B cell (primary cell): ENCODE measurements around the gene PPP1R14D. TPM values are rescaled to one million over a fixed set of nuclear protein-coding genes. Genes with fewer than 3 reads are reported as not detected.

Source experiments
- ATAC-seq: fragments of 200-7000 bp; cut with Tn5 transposase; one replicate; pipeline ENCODE4 v1.10.0; 2021; ENCODE audit warnings: low read depth, mild to moderate bottlenecking, moderate number of reproducible peaks, moderate library complexity
- CTCF ChIA-PET: fragments of 350-600 bp; sonication (Branson Sonifier 250); formaldehyde crosslinking; loops from one replicate; lab custom pipeline; 2021; ENCODE audit warnings: antibody characterized with exemption, inconsistent platforms; lab: Charles Lee
- POLR2A ChIA-PET: fragments of 350-600 bp; sonication (Branson Sonifier 250); formaldehyde crosslinking; loops from one replicate; lab custom pipeline; 2021; ENCODE audit warnings: antibody characterized with exemption; lab: Charles Lee
- DNase-seq: peaks from one replicate; pipeline ENCODE4 v3.0.0; 2013
- H2AFZ ChIP-seq: 2 replicates; pipeline ENCODE4 v1.6.1; 2012; ENCODE audit warnings: mild to moderate bottlenecking, low read depth, low read length; ENCODE audit not compliant: insufficient read depth, poor library complexity, severe bottlenecking
- H3K27ac ChIP-seq, 2 donors: 1 replicate in 1 of 2; 2 replicates in 1 of 2; pipeline ENCODE4 v1.5.1; 2012 to 2013; ENCODE audit warnings: low read length in 2 of 2, mild to moderate bottlenecking in 2 of 2, moderate library complexity in 1 of 2
- H3K27me3 ChIP-seq, 4 experiments: fragments of 200-600 bp in 1 of 4; sonication (generic) in 1 of 4; replicated peaks in 1 of 4; 1 replicate in 2 of 4; 2 replicates in 2 of 4; pipeline versions ENCODE4 v1.6.1 to v1.7.0; 2013 to 2016; ENCODE audit warnings: low read length in 3 of 4, mild to moderate bottlenecking in 2 of 4, mixed read lengths in 1 of 4, moderate library complexity in 1 of 4; ENCODE audit not compliant: insufficient read depth in 4 of 4, control insufficient read depth in 3 of 4; ENCODE audit errors: control extremely low read depth in 1 of 4
- H3K36me3 ChIP-seq, 2 experiments: replicated peaks in 1 of 2; 1 replicate in 1 of 2; 2 replicates in 1 of 2; pipeline versions ENCODE4 v1.6.1 to v1.7.1; 2013; ENCODE audit warnings: low read length in 1 of 2; ENCODE audit not compliant: insufficient read depth in 2 of 2, control insufficient read depth in 1 of 2; ENCODE audit errors: control extremely low read depth in 1 of 2, extremely low read depth in 1 of 2
- H3K4me1 ChIP-seq, 2 donors: fragments of 200-600 bp in 1 of 2; sonication (generic) in 1 of 2; 1 replicate in 1 of 2; 2 replicates in 1 of 2; pipeline versions ENCODE4 v1.5.1 to v1.6.1; 2013 to 2017; ENCODE audit warnings: low read length in 2 of 2; ENCODE audit not compliant: control insufficient read depth in 2 of 2, insufficient read depth in 2 of 2
- H3K4me2 ChIP-seq: replicated peaks from 2 replicates; pipeline ENCODE3; 2012; ENCODE audit warnings: mild to moderate bottlenecking, low read depth, low read length; ENCODE audit not compliant: poor library complexity, severe bottlenecking
- H3K4me3 ChIP-seq, 5 experiments: fragments of 200-600 bp in 1 of 5; sonication (generic) in 1 of 5; 1 replicate in 3 of 5; 2 replicates in 2 of 5; pipeline versions ENCODE4 v1.5.1 to v1.7.0; 2011 to 2016; ENCODE audit warnings: low read length in 4 of 5, mild to moderate bottlenecking in 4 of 5, low read depth in 2 of 5, control low read depth in 1 of 5, moderate library complexity in 1 of 5; ENCODE audit not compliant: insufficient read depth in 1 of 5; ENCODE audit errors: control extremely low read depth in 1 of 5, extremely low read depth in 1 of 5
- H3K79me2 ChIP-seq: fragments of 200-600 bp; sonication (generic); one replicate; pipeline ENCODE4 v1.6.0; 2016; ENCODE audit warnings: low read length; ENCODE audit not compliant: control insufficient read depth, insufficient read depth
- H3K9ac ChIP-seq: fragments of 200-600 bp; sonication (generic); 2 replicates; pipeline ENCODE4 v1.6.1; 2017; ENCODE audit warnings: mild to moderate bottlenecking, low read length, moderate library complexity
- H3K9me3 ChIP-seq, 3 donors: one replicate each; pipeline versions ENCODE4 v1.6.1 to v1.7.1; 2013; ENCODE audit warnings: low read length in 2 of 3; ENCODE audit not compliant: control insufficient read depth in 2 of 3, insufficient read depth in 1 of 3; ENCODE audit errors: control extremely low read depth in 1 of 3
- H4K20me1 ChIP-seq: 2 replicates; pipeline ENCODE4 v1.6.0; 2012; ENCODE audit warnings: mild to moderate bottlenecking, low read length; ENCODE audit not compliant: insufficient read depth, control insufficient read depth, poor library complexity, severe bottlenecking
- H3K27ac Mint-ChIP-seq: one replicate; pipeline ENCODE4 v1.8.0; 2021; ENCODE audit warnings: mixed read lengths
- H3K27me3 Mint-ChIP-seq: one replicate; pipeline ENCODE4 v1.8.0; 2021; ENCODE audit warnings: mixed read lengths
- H3K4me1 Mint-ChIP-seq: one replicate; pipeline ENCODE4 v1.8.0; 2021; ENCODE audit warnings: mixed read lengths
- H3K4me3 Mint-ChIP-seq: one replicate; pipeline ENCODE4 v1.8.0; 2021; ENCODE audit warnings: mixed read lengths
- H3K9me3 Mint-ChIP-seq: one replicate; pipeline ENCODE4 v1.8.0; 2022; ENCODE audit warnings: mixed read lengths; ENCODE audit not compliant: insufficient read depth
- CTCF ChIP-seq: fragments of 200-600 bp; IDR thresholded peaks from one replicate; pipeline ENCODE4 v1.8.0; 2022; ENCODE audit warnings: antibody characterized with exemption, mild to moderate bottlenecking
- EZH2 ChIP-seq: IDR thresholded peaks from 2 replicates; pipeline ENCODE4 v1.6.1; 2012; ENCODE audit warnings: borderline replicate concordance, low read depth, mild to moderate bottlenecking, moderate library complexity, low read length; ENCODE audit not compliant: insufficient read depth, poor library complexity, severe bottlenecking
- WGBS: methylation state at CpG from one replicate; pipeline ENCODE4 v1.1.5; 2013; ENCODE audit warnings: missing lambda C conversion rate; ENCODE audit not compliant: insufficient coverage; 5-methylcytosine and 5-hydroxymethylcytosine counted together
- intact Hi-C: fragments of 100-400 bp; cut with micrococcal nuclease; formaldehyde crosslinking; loops from one replicate; pipeline ENCODE4 v1.10.0; 2022
- polyA plus RNA-seq: library from polyadenylated mRNA; depleted of rRNA; stranded (reverse); fragments of >200 nt; gene quantifications from 2 replicates; pipeline ENCODE4 v1.2.3, GENCODE V29; 2012
- total RNA-seq, 2 donors: library from RNA; stranded (reverse); fragments of 120-200 nt in 1 of 2; gene quantifications; 1 replicate in 1 of 2; 2 replicates in 1 of 2; pipeline versions ENCODE4 v1.2.3 to v1.2.4, GENCODE V29; 2013 to 2022

The PPP1R14D gene
- total and polyA plus RNA-seq, 2 donors (not counting 1 experiment from before 2014, with no cell fraction given): 0.19 TPM; not detected in 1

DNA sequence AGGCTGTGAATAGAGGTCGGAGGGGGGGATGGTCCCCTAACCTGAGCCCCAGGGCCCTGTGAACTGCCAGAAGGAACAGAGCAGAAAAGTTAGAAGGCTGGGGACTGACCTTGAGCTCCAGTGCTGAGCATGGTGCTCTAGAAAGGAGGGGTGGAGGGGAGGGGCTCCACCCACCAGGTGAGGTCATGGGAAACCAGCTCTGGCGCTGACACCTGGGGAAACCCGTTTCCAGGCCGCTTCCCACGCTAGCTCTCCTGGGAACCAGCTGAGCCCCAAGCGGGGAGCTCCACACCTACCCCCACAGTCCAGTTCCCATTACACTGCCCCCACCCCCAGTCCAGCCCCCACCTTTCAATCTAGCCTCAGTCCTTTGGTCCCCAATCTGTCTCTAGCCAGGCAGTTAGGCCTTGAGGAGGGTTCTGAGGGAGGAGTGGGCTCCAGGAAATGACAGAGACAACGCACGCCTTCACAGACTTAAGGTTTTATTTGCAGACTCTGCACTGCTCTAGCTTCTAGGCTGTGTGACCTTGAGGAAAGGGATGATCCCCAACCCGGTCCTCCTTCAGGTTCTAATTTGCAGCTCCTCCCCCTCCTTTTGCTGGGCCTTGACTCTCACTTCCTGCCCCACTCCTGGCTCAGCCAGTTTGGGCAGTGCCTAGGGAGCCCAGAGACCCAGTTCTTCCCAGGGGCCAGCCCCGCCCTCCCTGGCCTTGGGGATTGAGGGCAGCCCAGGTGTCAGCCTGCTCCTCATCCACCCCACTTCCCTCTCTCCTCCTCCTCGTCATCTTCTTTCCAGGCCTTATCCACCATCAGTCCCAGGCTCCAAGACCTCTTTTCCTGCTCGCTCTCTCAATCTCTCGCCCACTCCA is 43.5 kb upstream of the PPP1R14D start:
- 67% methylated on average over 11 of the region's 13 CpGs for WGBS
- no peak overlapping the region for H3K4me3 ChIP-seq

More for the DNA sequence above, 43.5 kb upstream of the PPP1R14D start:
- POLR2A ChIA-PET: interaction anchor here (0.6 kb wide), 1 partner anchor 271 kb away, joined by 4 read pairs; no protein-coding TSS in a partner anchor
- Histone ChIP-seq H3K27me3 (peaks cover 0 to 17% (median 0%) of the 10 kb centered on the region in 4 experiments), H3K9me3 (no peaks in the 10 kb centered on the region), H4K20me1 (no peaks in the 10 kb centered on the region), H3K4me2 (no peak overlapping the region), H3K9ac (no peak overlapping the region), H3K4me1 (peaks cover 6 to 11% of the 10 kb centered on the region in 2 donors), H3K36me3 (no peaks in the 10 kb centered on the region), H3K27ac (no peak overlapping the region), H2AFZ (peak overlapping the region; percentile 21), H3K79me2 (no peaks in the 10 kb centered on the region)
- H3K27me3 Mint-ChIP-seq: peaks cover 6% of the 10 kb centered on the region
- peaks cover 23% of the 10 kb centered on the region for H3K4me1 Mint-ChIP-seq
- CTCF ChIA-PET: interaction anchor here (0.7 to 2.7 kb wide), 5 partner anchors 20 to 125 kb away, joined by 3 to 9 read pairs (median 4); no protein-coding TSS in a partner anchor
- ATAC-seq (peak; percentile 10), DNase-seq (peak; percentile 30)
- intact Hi-C loops: no loop called here
- peak overlapping the region; percentile 34 for H3K4me3 Mint-ChIP-seq
- H3K27ac Mint-ChIP-seq: no peak overlapping the region
- H3K9me3 Mint-ChIP-seq: no peaks in the 10 kb centered on the region
- TF ChIP-seq EZH2 (no peak), CTCF (no peak)
